Measurements from ENCODE around the gene MGA. TPM values are rescaled to one million over a fixed set of nuclear protein-coding genes. Genes with fewer than 3 reads are reported as not detected.

Gene MGA
- total RNA-seq, 3 donors from 2014 or later, result 37.8 to 70.2 (median 65.9) TPM

GRCh38 chr15:41655716-41656115 lies 4.5 kb upstream of the MGA start:
- Histone ChIP-seq H3K4me3 (no peak overlapping the region), H3K36me3 (no peaks in the 10 kb centered on the region), H3K9me3 (no peaks in the 10 kb centered on the region), H3K27ac (no peak overlapping the region), H3K4me1 (no peaks in the 10 kb centered on the region), H3K27me3 (no peaks in the 10 kb centered on the region)
- TF ChIP-seq, protein P1, sequence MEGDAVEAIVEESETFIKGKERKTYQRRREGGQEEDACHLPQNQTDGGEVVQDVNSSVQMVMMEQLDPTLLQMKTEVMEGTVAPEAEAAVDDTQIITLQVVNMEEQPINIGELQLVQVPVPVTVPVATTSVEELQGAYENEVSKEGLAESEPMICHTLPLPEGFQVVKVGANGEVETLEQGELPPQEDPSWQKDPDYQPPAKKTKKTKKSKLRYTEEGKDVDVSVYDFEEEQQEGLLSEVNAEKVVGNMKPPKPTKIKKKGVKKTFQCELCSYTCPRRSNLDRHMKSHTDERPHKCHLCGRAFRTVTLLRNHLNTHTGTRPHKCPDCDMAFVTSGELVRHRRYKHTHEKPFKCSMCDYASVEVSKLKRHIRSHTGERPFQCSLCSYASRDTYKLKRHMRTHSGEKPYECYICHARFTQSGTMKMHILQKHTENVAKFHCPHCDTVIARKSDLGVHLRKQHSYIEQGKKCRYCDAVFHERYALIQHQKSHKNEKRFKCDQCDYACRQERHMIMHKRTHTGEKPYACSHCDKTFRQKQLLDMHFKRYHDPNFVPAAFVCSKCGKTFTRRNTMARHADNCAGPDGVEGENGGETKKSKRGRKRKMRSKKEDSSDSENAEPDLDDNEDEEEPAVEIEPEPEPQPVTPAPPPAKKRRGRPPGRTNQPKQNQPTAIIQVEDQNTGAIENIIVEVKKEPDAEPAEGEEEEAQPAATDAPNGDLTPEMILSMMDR (IDR thresholded peaks at IDR 0.05), result no peak
- TF ChIP-seq POLR2AphosphoS5 (IDR thresholded peaks at IDR 0.05) (no peak), POLR2A (IDR thresholded peaks at IDR 0.05) (no peak)
- intact Hi-C loops (cut with DNase I; ENCODE audit: low total_unique reads), result no loop called here
- no peak for DNase-seq (ENCODE audit: low spot score in 2 of 2)

DNA sequence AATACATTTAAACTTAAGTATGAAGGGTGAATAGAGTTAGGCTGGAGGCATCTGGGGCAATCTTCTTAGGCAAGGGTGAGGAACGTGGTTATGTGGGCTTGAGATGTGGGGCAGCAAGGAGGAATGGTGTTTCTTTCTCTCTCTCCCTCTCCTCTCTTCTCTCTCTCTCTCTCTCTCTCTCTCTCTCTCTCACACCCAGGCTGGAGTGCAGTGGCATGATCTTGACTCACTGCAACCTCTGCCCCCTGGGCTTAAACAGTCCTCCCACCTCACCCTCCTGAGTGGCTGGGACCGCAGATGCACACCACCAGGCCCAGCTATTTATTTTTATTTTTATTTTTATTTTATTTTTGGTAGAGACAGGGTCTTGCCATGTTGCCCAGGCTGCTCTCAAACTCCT lies 4.0 kb upstream of the MGA start:
- TF ChIP-seq, protein P1 (IDR thresholded peaks at IDR 0.05), result no peak
- TF ChIP-seq POLR2A (IDR thresholded peaks at IDR 0.05) (no peak), POLR2AphosphoS5 (IDR thresholded peaks at IDR 0.05) (no peak)
- H3K4me1 ChIP-seq, result no peaks in the 10 kb centered on the region
- no peaks in the 10 kb centered on the region for H3K36me3 ChIP-seq
- H3K27ac ChIP-seq, result no peak overlapping the region
- DNase-seq (ENCODE audit: low spot score in 2 of 2), result no peak
- H3K4me3 ChIP-seq, result no peak overlapping the region
- intact Hi-C loops (cut with DNase I; ENCODE audit: low total_unique reads), result no loop called here
- no peaks in the 10 kb centered on the region for H3K9me3 ChIP-seq
- H3K27me3 ChIP-seq, result no peaks in the 10 kb centered on the region

GRCh38 chr15:41658689-41659088 lies 1.5 kb upstream of the MGA start:
- TF ChIP-seq POLR2A (IDR thresholded peaks at IDR 0.05), result no peak
- no peak for TF ChIP-seq POLR2AphosphoS5 (IDR thresholded peaks at IDR 0.05)
- H3K27me3 ChIP-seq, result no peaks in the 10 kb centered on the region
- no peak for DNase-seq (ENCODE audit: low spot score in 2 of 2)
- no peak overlapping the region for H3K4me3 ChIP-seq
- H3K9me3 ChIP-seq, result no peaks in the 10 kb centered on the region
- no peak overlapping the region for H3K27ac ChIP-seq
- intact Hi-C loops (cut with DNase I; ENCODE audit: low total_unique reads), result no loop called here
- H3K36me3 ChIP-seq, result no peaks in the 10 kb centered on the region
- no peaks in the 10 kb centered on the region for H3K4me1 ChIP-seq

DNA sequence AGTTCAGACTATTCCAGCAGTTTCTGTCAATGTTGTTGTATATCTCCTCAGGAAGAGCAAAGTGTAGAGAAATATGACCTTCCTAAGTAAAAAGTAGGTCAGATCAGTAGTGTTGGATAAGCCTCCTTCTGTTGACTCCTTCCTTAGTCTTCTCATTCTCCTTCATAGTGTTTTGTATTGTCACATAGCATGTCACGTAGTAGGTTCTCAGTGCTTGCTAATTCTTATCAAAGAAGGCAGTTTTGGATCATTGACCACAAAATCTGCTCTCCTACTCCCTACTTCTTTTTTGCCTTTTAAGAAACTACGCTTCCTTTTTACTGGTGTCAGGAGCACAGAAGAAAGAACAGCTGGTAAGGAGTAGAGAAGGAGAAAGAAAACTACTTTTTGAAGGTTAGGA lies 1.0 kb upstream of the MGA start:
- H3K9me3 ChIP-seq, result no peaks in the 10 kb centered on the region
- intact Hi-C loops (cut with DNase I; ENCODE audit: low total_unique reads), result no loop called here
- H3K27me3 ChIP-seq, result no peaks in the 10 kb centered on the region
- TF ChIP-seq, protein P1 (IDR thresholded peaks at IDR 0.05), result no peak
- TF ChIP-seq POLR2A (IDR thresholded peaks at IDR 0.05) (no peak), POLR2AphosphoS5 (IDR thresholded peaks at IDR 0.05) (no peak)
- no peak overlapping the region for H3K4me3 ChIP-seq
- H3K27ac ChIP-seq, result no peak overlapping the region
- no peak for DNase-seq (ENCODE audit: low spot score in 2 of 2)
- no peaks in the 10 kb centered on the region for H3K36me3 ChIP-seq
- no peaks in the 10 kb centered on the region for H3K4me1 ChIP-seq

GRCh38 chr15:41659855-41660234 lies 360 bp upstream of the MGA start:
- Histone ChIP-seq H3K9me3 (no peaks in the 10 kb centered on the region), H3K27ac (peak overlapping the region; percentile 87 to 92), H3K36me3 (no peaks in the 10 kb centered on the region), H3K27me3 (no peaks in the 10 kb centered on the region), H3K4me3 (peak overlapping the region; percentile 44 to 77 (median 63)), H3K4me1 (no peaks in the 10 kb centered on the region)
- TF ChIP-seq POLR2AphosphoS5 (IDR thresholded peaks at IDR 0.05) (no peak), POLR2A (IDR thresholded peaks at IDR 0.05) (no peak)
- TF ChIP-seq, protein P1 (IDR thresholded peaks at IDR 0.05), result no peak
- no peak for DNase-seq (ENCODE audit: low spot score in 2 of 2)
- intact Hi-C loops (cut with DNase I; ENCODE audit: low total_unique reads), result no loop called here

GRCh38 chr15:41661078-41661517 lies 893 bp downstream of the MGA start:
- Histone ChIP-seq H3K9me3 (no peaks in the 10 kb centered on the region), H3K27me3 (no peaks in the 10 kb centered on the region), H3K4me3 (peak overlapping the region; percentile 44 to 77 (median 63)), H3K27ac (peak overlapping the region; percentile 87 to 92), H3K36me3 (no peaks in the 10 kb centered on the region), H3K4me1 (no peaks in the 10 kb centered on the region)
- intact Hi-C loops (cut with DNase I; ENCODE audit: low total_unique reads), result no loop called here
- TF ChIP-seq, protein P1 (IDR thresholded peaks at IDR 0.05), result no peak
- TF ChIP-seq POLR2AphosphoS5 (IDR thresholded peaks at IDR 0.05) (no peak), POLR2A (IDR thresholded peaks at IDR 0.05) (no peak)
- DNase-seq (ENCODE audit: low spot score in 2 of 2), result no peak

Measured in breast epithelium (tissue), 4 donors.